ENCODE results near the gene SH3GL1. TPM values are rescaled to one million over a fixed set of nuclear protein-coding genes. Genes with fewer than 3 reads are reported as not detected.

The SH3GL1 gene
- total RNA-seq, result 67.8 and 74.3 TPM in 2 replicates

GRCh38 chr19:4400135-4400936, at the start of gene SH3GL1:
Gene SH3GL1 (minus strand): TSS chr19:4400547. CDS start chr19:4400368, 179 bp downstream.
- intact Hi-C loops (cut with micrococcal nuclease), result loop anchor here (1.0 to 5.0 kb wide), 12 partner anchors 20 to 1972 kb away; partner anchors contain the start of genes ALKBH7, ANKRD24, EEF2 and FZR1

- intact Hi-C loops (cut with micrococcal nuclease), result no loop called here
Measured at GRCh38 chr19:4449639-4450028, 49.3 kb upstream of the SH3GL1 start.

- intact Hi-C loops (cut with micrococcal nuclease), result no loop called here
Measured at GRCh38 chr19:4449022-4449638, 48.8 kb upstream of the SH3GL1 start.

GRCh38 chr19:4448147-4448985, 48.0 kb upstream of the SH3GL1 start:
- intact Hi-C loops (cut with micrococcal nuclease), result no loop called here

GRCh38 chr19:4447327-4448146, 47.2 kb upstream of the SH3GL1 start:
- intact Hi-C loops (cut with micrococcal nuclease), result no loop called here

GRCh38 chr19:4446704-4447200, 46.4 kb upstream of the SH3GL1 start:
- intact Hi-C loops (cut with micrococcal nuclease), result no loop called here

- intact Hi-C loops (cut with micrococcal nuclease), result no loop called here
Measured at GRCh38 chr19:4445963-4446703, 45.8 kb upstream of the SH3GL1 start.

GRCh38 chr19:4444765-4445741, 44.7 kb upstream of the SH3GL1 start:
- intact Hi-C loops (cut with micrococcal nuclease), result no loop called here

- intact Hi-C loops (cut with micrococcal nuclease), result no loop called here
Measured at GRCh38 chr19:4443966-4444764, 43.8 kb upstream of the SH3GL1 start.

- intact Hi-C loops (cut with micrococcal nuclease), result no loop called here
Measured at GRCh38 chr19:4443188-4443587, 42.8 kb upstream of the SH3GL1 start.

- intact Hi-C loops (cut with micrococcal nuclease), result no loop called here
Measured at GRCh38 chr19:4442819-4443146, 42.4 kb upstream of the SH3GL1 start.

GRCh38 chr19:4441994-4442818, 41.9 kb upstream of the SH3GL1 start:
- intact Hi-C loops (cut with micrococcal nuclease), result no loop called here

GRCh38 chr19:4439243-4439642, 38.9 kb upstream of the SH3GL1 start:
- intact Hi-C loops (cut with micrococcal nuclease), result no loop called here

GRCh38 chr19:4437103-4437502, 36.8 kb upstream of the SH3GL1 start:
- intact Hi-C loops (cut with micrococcal nuclease), result no loop called here

GRCh38 chr19:4436231-4436630, 35.9 kb upstream of the SH3GL1 start:
- intact Hi-C loops (cut with micrococcal nuclease), result no loop called here

GRCh38 chr19:4434391-4434790, 34.0 kb upstream of the SH3GL1 start:
- intact Hi-C loops (cut with micrococcal nuclease), result no loop called here

- intact Hi-C loops (cut with micrococcal nuclease), result no loop called here
Measured at GRCh38 chr19:4432918-4433506, 32.7 kb upstream of the SH3GL1 start.

All from T-helper 1 cell treated with Interleukin-12 subunit alpha and Interleukin-12 subunit beta and Interleukin-4 antibody, amounts not matched to agents 30 ng/mL and 1 ng/mL, for 36 hours (primary cell).